IMR-90 (cell line): ENCODE measurements around the gene WHRN. TPM values are rescaled to one million over a fixed set of nuclear protein-coding genes. Genes with fewer than 3 reads are reported as not detected.

Experiments used
- ATAC-seq: fragments of 200-7000 bp; cut with Tn5 transposase; 2 replicates; pipeline ENCODE4 v1.9.1; 2020; ENCODE audit warnings: low read depth, mild to moderate bottlenecking, moderate library complexity
- BruUV-seq: library from RNA; stranded (reverse); fragments of 400-500 nt; replicated peaks from 2 replicates; lab custom pipeline; 2021; lab: Mats Ljungman, UMichigan
- CTCF ChIA-PET: fragments of 300-600 bp; formaldehyde crosslinking; extraction: SDS; loops from one replicate; lab custom pipeline; 2021; ENCODE audit warnings: antibody characterized with exemption; lab: Yijun Ruan, JAX
- POLR2A ChIA-PET: fragments of 300-600 bp; sonication (Branson Sonifier 250); formaldehyde crosslinking; loops from one replicate; lab custom pipeline; 2022; ENCODE audit warnings: antibody characterized with exemption; ENCODE audit not compliant: unreplicated experiment; lab: Charles Lee
- DNase-seq: peaks from one replicate; pipeline ENCODE4 v3.0.0; 2013
- H2AFZ ChIP-seq: replicated peaks from 2 replicates; pipeline ENCODE3; 2013; ENCODE audit warnings: low read length, mild to moderate bottlenecking; ENCODE audit not compliant: poor library complexity
- H2AK5ac ChIP-seq: 2 replicates; pipeline ENCODE4 v1.6.1; 2013; ENCODE audit warnings: low read depth, low read length, inconsistent platforms
- H2AK9ac ChIP-seq: replicated peaks from 2 replicates; pipeline ENCODE3; 2013; ENCODE audit warnings: mild to moderate bottlenecking, low read depth, low read length, moderate library complexity; ENCODE audit not compliant: poor library complexity
- H2BK120ac ChIP-seq: 2 replicates; pipeline ENCODE4 v1.6.1; 2013; ENCODE audit warnings: low read depth, low read length, inconsistent platforms
- H2BK15ac ChIP-seq: 3 replicates; pipeline ENCODE4 v1.6.1; 2013; ENCODE audit warnings: low read depth, low read length, inconsistent platforms
- H2BK20ac ChIP-seq: 2 replicates; pipeline ENCODE4 v1.6.1; 2013; ENCODE audit warnings: low read depth, mild to moderate bottlenecking, inconsistent platforms, low read length, moderate library complexity
- H2BK5ac ChIP-seq: 2 replicates; pipeline ENCODE4 v1.6.1; 2013; ENCODE audit warnings: mild to moderate bottlenecking, low read depth, low read length, inconsistent platforms; ENCODE audit not compliant: poor library complexity, severe bottlenecking
- H3K14ac ChIP-seq: replicated peaks from 2 replicates; pipeline ENCODE4 v1.6.1; 2013; ENCODE audit warnings: low read depth, low read length, inconsistent platforms
- H3K18ac ChIP-seq: 2 replicates; pipeline ENCODE4 v1.6.1; 2013; ENCODE audit warnings: low read depth, low read length, control low read depth
- H3K23ac ChIP-seq: 2 replicates; pipeline ENCODE4 v1.6.1; 2013; ENCODE audit warnings: low read depth, low read length, inconsistent platforms
- H3K27ac ChIP-seq: 2 replicates; pipeline ENCODE4 v1.5.1; 2013; ENCODE audit warnings: mild to moderate bottlenecking, control low read depth, low read length; ENCODE audit not compliant: insufficient read depth
- H3K27me3 ChIP-seq: 2 replicates; pipeline ENCODE4 v1.6.1; 2013; ENCODE audit warnings: low read length; ENCODE audit not compliant: control insufficient read depth, insufficient read depth
- H3K36me3 ChIP-seq: 2 replicates; pipeline ENCODE4 v1.6.1; 2013; ENCODE audit warnings: low read length, mixed read lengths; ENCODE audit not compliant: control insufficient read depth, insufficient read depth
- H3K4ac ChIP-seq: 2 replicates; pipeline ENCODE4 v1.6.1; 2013; ENCODE audit warnings: low read depth, low read length, inconsistent platforms
- H3K4me1 ChIP-seq: 2 replicates; pipeline ENCODE4 v1.6.1; 2013; ENCODE audit warnings: low read length, mixed read lengths; ENCODE audit not compliant: control insufficient read depth, insufficient read depth
- H3K4me2 ChIP-seq: 2 replicates; pipeline ENCODE4 v1.6.1; 2013; ENCODE audit warnings: low read depth, mild to moderate bottlenecking, control low read depth, low read length, moderate library complexity
- H3K4me3 ChIP-seq: 2 replicates; pipeline ENCODE4 v1.5.1; 2013; ENCODE audit warnings: low read depth, mild to moderate bottlenecking, control low read depth, low read length, moderate library complexity; ENCODE audit not compliant: insufficient read depth
- H3K56ac ChIP-seq: 2 replicates; pipeline ENCODE4 v1.6.1; 2013; ENCODE audit warnings: low read length, inconsistent platforms; ENCODE audit not compliant: insufficient read depth; ENCODE audit errors: extremely low read depth
- H3K79me1 ChIP-seq, 2 experiments: 2 replicates each; pipeline ENCODE4 v1.6.1; 2013; ENCODE audit warnings: low read length in 2 of 2, inconsistent platforms in 1 of 2, low read depth in 1 of 2
- H3K9ac ChIP-seq: 2 replicates; pipeline ENCODE4 v1.6.1; 2013; ENCODE audit warnings: low read depth, low read length, control low read depth
- H3K9me1 ChIP-seq: 2 replicates; pipeline ENCODE4 v1.6.1; 2013; ENCODE audit warnings: low read length, inconsistent platforms; ENCODE audit not compliant: insufficient read depth
- H3K9me3 ChIP-seq: 2 replicates; pipeline ENCODE4 v1.6.1; 2013; ENCODE audit warnings: low read length; ENCODE audit not compliant: control insufficient read depth, insufficient read depth
- H4K20me1 ChIP-seq: 2 replicates; pipeline ENCODE4 v1.6.1; 2013; ENCODE audit warnings: low read length, inconsistent platforms; ENCODE audit not compliant: insufficient read depth
- H4K5ac ChIP-seq: 2 replicates; pipeline ENCODE4 v1.6.1; 2013; ENCODE audit warnings: mild to moderate bottlenecking, low read depth, low read length, control low read depth
- H4K8ac ChIP-seq, 2 experiments: 2 replicates each; pipeline ENCODE4 v1.6.1; 2013; ENCODE audit warnings: low read depth in 2 of 2, low read length in 2 of 2, control low read depth in 1 of 2, inconsistent platforms in 1 of 2
- H4K91ac ChIP-seq: 2 replicates; pipeline ENCODE4 v1.6.1; 2013; ENCODE audit warnings: low read depth, low read length, inconsistent platforms; ENCODE audit not compliant: insufficient read depth
- FOS ChIP-seq: fragments of 150-350 bp; IDR thresholded peaks from 2 replicates; pipeline ENCODE4 v1.6.1; 2016; ENCODE audit warnings: low read depth, low read length
- WGBS, 2 experiments: methylation state at CpG; one replicate each; pipeline versions ENCODE4 v1.1.5 to v1.1.7; 2013; ENCODE audit warnings: missing lambda C conversion rate in 2 of 2; ENCODE audit not compliant: insufficient read length in 1 of 2; ENCODE audit errors: extremely low coverage in 2 of 2; 5-methylcytosine and 5-hydroxymethylcytosine counted together
- dilution Hi-C: fragments of 300-500 bp; cut with HindIII; formaldehyde crosslinking; loops from one replicate; pipeline ENCODE4 v1.14.3; 2018; ENCODE audit warnings: low sequenced_read_pairs; ENCODE audit not compliant: unreplicated experiment
- in situ Hi-C: fragments of 300-500 bp; cut with MboI; formaldehyde crosslinking; loops from 3 replicates; pipeline ENCODE4 v1.14.3; 2019; ENCODE audit warnings: low sequenced_read_pairs, inconsistent platforms, mixed read lengths
- intact Hi-C: fragments of 100-400 bp; cut with micrococcal nuclease; formaldehyde crosslinking; loops from 2 replicates; pipeline ENCODE4 v1.10.0; 2022
- polyA plus RNA-seq, 3 experiments: library from polyadenylated mRNA; depleted of rRNA; stranded (reverse); fragments of >200 nt; gene quantifications; 2 replicates each; pipeline ENCODE4 v1.2.3, GENCODE V29; 2012; ENCODE audit warnings: low replicate concordance in 1 of 3
- total RNA-seq: library from RNA; depleted of rRNA; stranded (reverse); fragments of >200 nt; gene quantifications from 2 replicates; pipeline ENCODE4 v1.2.3, GENCODE V29; 2012
- TF ChIP-seq, protein P1 (sequence below): fragments of 150-350 bp; IDR thresholded peaks from 2 replicates; pipeline ENCODE4 v1.6.1; 2016; ENCODE audit warnings: low read depth, mild to moderate bottlenecking, low read length, moderate library complexity, borderline replicate concordance
- TF ChIP-seq, protein P2 (sequence below): fragments of 150-350 bp; IDR thresholded peaks from 2 replicates; pipeline ENCODE4 v1.6.1; 2017; ENCODE audit warnings: mild to moderate bottlenecking, antibody characterized with exemption, low read length, low read depth

WHRN gene
- total and polyA plus RNA-seq, 2 of the 4 experiments (the other 2 are of a cell fraction) = 0.18 to 2.6 TPM

DNA sequence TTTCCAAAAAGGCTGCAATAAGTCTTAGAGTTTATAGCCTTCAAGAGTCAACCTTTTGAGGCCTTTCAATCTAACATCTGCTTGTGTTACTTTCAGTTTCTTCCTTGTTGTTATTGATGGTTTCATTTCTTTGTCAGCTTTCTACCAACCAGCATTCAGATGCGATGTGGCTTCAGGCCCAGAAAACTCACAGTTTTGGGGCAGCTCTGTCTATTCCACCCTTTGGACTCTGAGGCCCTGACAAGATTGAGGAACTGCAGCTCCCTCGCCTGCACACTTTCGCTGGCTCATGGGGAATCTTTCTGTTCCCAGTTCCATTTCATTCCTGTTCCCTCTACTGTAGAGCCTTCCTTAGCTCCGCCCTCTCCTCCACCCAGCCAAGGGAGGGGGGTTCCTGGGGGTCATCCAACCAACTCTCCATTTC, 13.3 kb upstream of the WHRN start:
- in situ Hi-C loops = no loop called here
- intact Hi-C loops = no loop called here
- H4K91ac ChIP-seq = no peak overlapping the region
- no peaks in the 10 kb centered on the region for H3K4me1 ChIP-seq
- no peak overlapping the region for H4K8ac ChIP-seq
- no peak overlapping the region for H3K14ac ChIP-seq
- no peak for TF ChIP-seq FOS
- TF ChIP-seq, protein P1, sequence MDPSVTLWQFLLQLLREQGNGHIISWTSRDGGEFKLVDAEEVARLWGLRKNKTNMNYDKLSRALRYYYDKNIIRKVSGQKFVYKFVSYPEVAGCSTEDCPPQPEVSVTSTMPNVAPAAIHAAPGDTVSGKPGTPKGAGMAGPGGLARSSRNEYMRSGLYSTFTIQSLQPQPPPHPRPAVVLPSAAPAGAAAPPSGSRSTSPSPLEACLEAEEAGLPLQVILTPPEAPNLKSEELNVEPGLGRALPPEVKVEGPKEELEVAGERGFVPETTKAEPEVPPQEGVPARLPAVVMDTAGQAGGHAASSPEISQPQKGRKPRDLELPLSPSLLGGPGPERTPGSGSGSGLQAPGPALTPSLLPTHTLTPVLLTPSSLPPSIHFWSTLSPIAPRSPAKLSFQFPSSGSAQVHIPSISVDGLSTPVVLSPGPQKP = no peak
- TF ChIP-seq, protein P2, sequence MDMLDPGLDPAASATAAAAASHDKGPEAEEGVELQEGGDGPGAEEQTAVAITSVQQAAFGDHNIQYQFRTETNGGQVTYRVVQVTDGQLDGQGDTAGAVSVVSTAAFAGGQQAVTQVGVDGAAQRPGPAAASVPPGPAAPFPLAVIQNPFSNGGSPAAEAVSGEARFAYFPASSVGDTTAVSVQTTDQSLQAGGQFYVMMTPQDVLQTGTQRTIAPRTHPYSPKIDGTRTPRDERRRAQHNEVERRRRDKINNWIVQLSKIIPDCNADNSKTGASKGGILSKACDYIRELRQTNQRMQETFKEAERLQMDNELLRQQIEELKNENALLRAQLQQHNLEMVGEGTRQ = no peak
- no peak overlapping the region for H3K4me2 ChIP-seq
- no peak overlapping the region for H2BK20ac ChIP-seq
- H2AK5ac ChIP-seq = no peak overlapping the region
- peaks cover 39% of the 10 kb centered on the region for H3K27me3 ChIP-seq
- no peaks in the 10 kb centered on the region for H3K79me1 ChIP-seq
- peak overlapping the region; percentile 9 for H2AFZ ChIP-seq
- ChIA-PET CTCF (no interaction called here), POLR2A (interaction anchor here (0.5 kb wide), 1 partner anchor 9 kb away, joined by 3 read pairs; no protein-coding TSS in a partner anchor)
- 0 out of 2 replicates have a peak, but pooled peaks cover 1% of the 10 kb centered on the region for H3K9me3 ChIP-seq
- no peak overlapping the region for H3K27ac ChIP-seq
- no peaks in the 10 kb centered on the region for H3K36me3 ChIP-seq
- no peak for ATAC-seq
- no peak overlapping the region for H3K4me3 ChIP-seq
- dilution Hi-C loops = no loop called here
- H3K9me1 ChIP-seq = no peaks in the 10 kb centered on the region; the same call in 1 of the 2 replicates
- WGBS, 2 experiments = no CpG with 5 or more reads among the region's 4 CpGs
- H2AK9ac ChIP-seq = no peak overlapping the region
- no peak overlapping the region for H3K4ac ChIP-seq
- no peak overlapping the region for H2BK5ac ChIP-seq
- no peak overlapping the region for H2BK120ac ChIP-seq
- no peak overlapping the region for H3K18ac ChIP-seq
- no peaks in the 10 kb centered on the region for H4K20me1 ChIP-seq
- H4K5ac ChIP-seq = no peak overlapping the region
- H3K9ac ChIP-seq = no peak overlapping the region
- no peak overlapping the region for H3K23ac ChIP-seq
- DNase-seq = no peak
- no TSS peak for BruUV-seq
- no peak overlapping the region for H3K56ac ChIP-seq
- no peak overlapping the region for H2BK15ac ChIP-seq
